Parathyroid adenoma (tissue), 2 donors: ENCODE results near the gene RRBP1.

Experiments used
- H2AFZ ChIP-seq: fragments of 300-600 bp; sonication (generic); one replicate; pipeline ENCODE4 v1.7.0; 2017; ENCODE audit warnings: antibody characterized with exemption, mild to moderate bottlenecking
- H3K27ac ChIP-seq: fragments of 300-600 bp; sonication (generic); one replicate; pipeline ENCODE4 v1.7.0; 2017
- H3K27me3 ChIP-seq: fragments of 300-600 bp; sonication (generic); one replicate; pipeline ENCODE4 v1.7.0; 2017; ENCODE audit warnings: low read length; ENCODE audit not compliant: control insufficient read depth, insufficient read depth
- H3K36me3 ChIP-seq: fragments of 300-600 bp; sonication (generic); one replicate; pipeline ENCODE4 v1.7.0; 2017; ENCODE audit warnings: low read length; ENCODE audit not compliant: control insufficient read depth, insufficient read depth
- H3K4me1 ChIP-seq: fragments of 300-600 bp; sonication (generic); one replicate; pipeline ENCODE4 v1.7.0; 2017; ENCODE audit warnings: control low read depth
- H3K4me2 ChIP-seq: fragments of 300-600 bp; sonication (generic); one replicate; pipeline ENCODE4 v1.7.0; 2017; ENCODE audit warnings: low read length
- H3K4me3 ChIP-seq: fragments of 300-600 bp; sonication (generic); one replicate; pipeline ENCODE4 v1.7.0; 2017; ENCODE audit warnings: low read depth, low read length
- H3K79me2 ChIP-seq: fragments of 300-600 bp; sonication (generic); one replicate; pipeline ENCODE4 v1.7.0; 2017; ENCODE audit warnings: control low read depth
- H3K9ac ChIP-seq: fragments of 300-600 bp; sonication (generic); one replicate; pipeline ENCODE4 v1.7.0; 2017; ENCODE audit warnings: mild to moderate bottlenecking
- H3K9me3 ChIP-seq: fragments of 300-600 bp; sonication (generic); one replicate; pipeline ENCODE4 v1.7.0; 2017; ENCODE audit warnings: low read length; ENCODE audit not compliant: control insufficient read depth
- CTCF ChIP-seq: fragments of 300-600 bp; sonication (generic); IDR thresholded peaks from one replicate; pipeline ENCODE4 v1.7.0; 2017; ENCODE audit warnings: antibody characterized with exemption, mild to moderate bottlenecking
- donor health status: primary hyperparathyroidism.

RRBP1 gene

GRCh38 chr20:17712708-17713107 lies 30.7 kb upstream of the RRBP1 start:
- Histone ChIP-seq H3K27me3 (no peaks in the 10 kb centered on the region), H3K79me2 (no peaks in the 10 kb centered on the region), H3K9me3 (no peaks in the 10 kb centered on the region), H3K9ac (no peak overlapping the region), H3K4me2 (no peak overlapping the region), H3K27ac (no peak overlapping the region), H3K36me3 (no peaks in the 10 kb centered on the region), H2AFZ (no peak overlapping the region), H3K4me3 (no peak overlapping the region), H3K4me1 (peaks cover 9% of the 10 kb centered on the region)
- TF ChIP-seq CTCF, result no peak

- H3K4me1 ChIP-seq, result peaks cover 9% of the 10 kb centered on the region
- no peaks in the 10 kb centered on the region for H3K36me3 ChIP-seq
- H3K79me2 ChIP-seq, result no peaks in the 10 kb centered on the region
- H3K27ac ChIP-seq, result no peak overlapping the region
- TF ChIP-seq CTCF, result no peak
- no peak overlapping the region for H3K4me2 ChIP-seq
- no peak overlapping the region for H3K9ac ChIP-seq
- H3K9me3 ChIP-seq, result no peaks in the 10 kb centered on the region
- no peaks in the 10 kb centered on the region for H3K27me3 ChIP-seq
- H3K4me3 ChIP-seq, result no peak overlapping the region
- no peak overlapping the region for H2AFZ ChIP-seq
Observed at GRCh38 chr20:17712201-17712600, 30.2 kb upstream of the RRBP1 start.

- H3K4me1 ChIP-seq, result peaks cover 9% of the 10 kb centered on the region
- no peak overlapping the region for H3K4me2 ChIP-seq
- H3K27ac ChIP-seq, result no peak overlapping the region
- H3K9me3 ChIP-seq, result no peaks in the 10 kb centered on the region
- H2AFZ ChIP-seq, result no peak overlapping the region
- no peak overlapping the region for H3K9ac ChIP-seq
- no peaks in the 10 kb centered on the region for H3K27me3 ChIP-seq
- H3K4me3 ChIP-seq, result no peak overlapping the region
- no peaks in the 10 kb centered on the region for H3K79me2 ChIP-seq
- TF ChIP-seq CTCF, result no peak
- no peaks in the 10 kb centered on the region for H3K36me3 ChIP-seq
Observed at GRCh38 chr20:17711267-17711627, 29.2 kb upstream of the RRBP1 start.

GRCh38 chr20:17710379-17711266 lies 28.6 kb upstream of the RRBP1 start:
- no peak overlapping the region for H3K9ac ChIP-seq
- H3K27ac ChIP-seq, result no peak overlapping the region

More at GRCh38 chr20:17710379-17711266, 28.6 kb upstream of the RRBP1 start:
- H3K79me2 ChIP-seq, result no peaks in the 10 kb centered on the region
- H3K4me1 ChIP-seq, result peaks cover 9% of the 10 kb centered on the region
- no peak overlapping the region for H3K4me2 ChIP-seq
- no peak overlapping the region for H3K4me3 ChIP-seq
- no peaks in the 10 kb centered on the region for H3K36me3 ChIP-seq
- H3K9me3 ChIP-seq, result no peaks in the 10 kb centered on the region
- no peak for TF ChIP-seq CTCF
- peak overlapping the region; percentile 48 for H2AFZ ChIP-seq
- no peaks in the 10 kb centered on the region for H3K27me3 ChIP-seq
